SK-N-DZ (cell line): ENCODE data around the gene SPINK6.

Source experiments
- DNase-seq: peaks from one replicate; pipeline ENCODE4 v3.0.0-alpha.2; 2015; ENCODE audit warnings: low spot score
- small RNA-seq, 2 experiments: library from RNA; depleted of rRNA; stranded (forward); fragments of <200 nt; gene quantifications; one replicate each; pipeline ENCODE3, GENCODE V24; 2014

SPINK6 gene

GRCh38 chr5:148221508-148221907 is 18.7 kb downstream of the SPINK6 start:
- no peak for DNase-seq

GRCh38 chr5:148224117-148224742 is 21.4 kb downstream of the SPINK6 start:
- DNase-seq = no peak

- DNase-seq = no peak
Measured at GRCh38 chr5:148228392-148228984, 25.6 kb downstream of the SPINK6 start.

GRCh38 chr5:148229840-148230239 is 27.0 kb downstream of the SPINK6 start:
- no peak for DNase-seq

GRCh38 chr5:148230240-148230639 is 27.4 kb downstream of the SPINK6 start:
- no peak for DNase-seq

- no peak for DNase-seq
Measured at GRCh38 chr5:148237785-148238417, 35.1 kb downstream of the SPINK6 start.

- DNase-seq = no peak
Measured at GRCh38 chr5:148238418-148238794, 35.6 kb downstream of the SPINK6 start, which contains the start of gene MARCOL. TSS of gene MARCOL (plus strand) at chr5:148238525. CDS start at chr5:148238598, 73 bp downstream.

- no peak for DNase-seq
Measured at GRCh38 chr5:148248894-148249293, 46.1 kb downstream of the SPINK6 start.

- no peak for DNase-seq
Measured at GRCh38 chr5:148255456-148255855, 52.6 kb downstream of the SPINK6 start.

GRCh38 chr5:148259288-148259687 is 56.4 kb downstream of the SPINK6 start:
- no peak for DNase-seq

- no peak for DNase-seq
Measured at GRCh38 chr5:148261221-148261620, 58.4 kb downstream of the SPINK6 start.

Small RNA genes lying within 50 kb of the gene (small RNA-seq; reads per million reads assigned to genes)
- gene HMGN1P16 = 0 reads per million in 2 experiments
